Epithelial cell of proximal tubule (primary cell): ENCODE results near the gene KLHL25. TPM values are rescaled to one million over a fixed set of nuclear protein-coding genes. Genes with fewer than 3 reads are reported as not detected.
"Not testable (repeated sequence)": the region's sequence is repeated elsewhere in the genome, so short reads cannot be mapped to it uniquely, and the experiment has no call there.

Experiments used
- DNase-seq: peaks from one replicate; pipeline ENCODE4 v3.0.0-alpha.2; 2011; ENCODE audit warnings: low read depth
- H3K4me3 ChIP-seq: 2 replicates; pipeline ENCODE4 v1.5.1; 2011; ENCODE audit warnings: low read depth, mild to moderate bottlenecking, low read length
- total RNA-seq: library from RNA; depleted of rRNA; stranded (reverse); fragments of >200 nt; gene quantifications from 2 replicates; pipeline ENCODE4 v1.2.3, GENCODE V29; 2015
- TF ChIP-seq, protein P1 (sequence below): conservative IDR thresholded peaks from 2 replicates; pipeline ENCODE4 v1.5.1; 2012; ENCODE audit warnings: low read depth, mild to moderate bottlenecking, low read length

Gene KLHL25
- total RNA-seq, 1 donor from 2014 or later, result 8.1 TPM

DNA sequence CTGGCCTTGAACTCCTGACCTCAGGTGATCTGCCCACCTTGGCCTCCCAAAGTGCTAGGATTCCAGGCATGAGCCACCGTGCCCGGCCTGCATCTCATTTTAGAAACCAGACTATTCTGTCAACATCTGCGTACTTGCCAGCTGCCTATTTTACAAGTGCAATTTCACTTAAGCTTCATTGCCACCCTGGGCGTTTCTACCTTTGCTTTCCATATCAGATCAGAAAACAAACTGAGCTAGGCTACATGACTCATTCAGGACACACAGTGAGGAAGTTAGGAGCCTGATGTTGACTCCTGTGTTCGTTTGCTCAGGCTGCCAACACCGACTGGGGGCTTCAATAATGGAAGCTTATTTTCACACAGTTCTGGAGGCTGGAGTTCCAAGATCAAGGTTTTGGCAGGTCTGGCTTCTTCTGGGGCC is 42.3 kb upstream of the KLHL25 start:
- no peak overlapping the region for H3K4me3 ChIP-seq
- TF ChIP-seq, protein P1, sequence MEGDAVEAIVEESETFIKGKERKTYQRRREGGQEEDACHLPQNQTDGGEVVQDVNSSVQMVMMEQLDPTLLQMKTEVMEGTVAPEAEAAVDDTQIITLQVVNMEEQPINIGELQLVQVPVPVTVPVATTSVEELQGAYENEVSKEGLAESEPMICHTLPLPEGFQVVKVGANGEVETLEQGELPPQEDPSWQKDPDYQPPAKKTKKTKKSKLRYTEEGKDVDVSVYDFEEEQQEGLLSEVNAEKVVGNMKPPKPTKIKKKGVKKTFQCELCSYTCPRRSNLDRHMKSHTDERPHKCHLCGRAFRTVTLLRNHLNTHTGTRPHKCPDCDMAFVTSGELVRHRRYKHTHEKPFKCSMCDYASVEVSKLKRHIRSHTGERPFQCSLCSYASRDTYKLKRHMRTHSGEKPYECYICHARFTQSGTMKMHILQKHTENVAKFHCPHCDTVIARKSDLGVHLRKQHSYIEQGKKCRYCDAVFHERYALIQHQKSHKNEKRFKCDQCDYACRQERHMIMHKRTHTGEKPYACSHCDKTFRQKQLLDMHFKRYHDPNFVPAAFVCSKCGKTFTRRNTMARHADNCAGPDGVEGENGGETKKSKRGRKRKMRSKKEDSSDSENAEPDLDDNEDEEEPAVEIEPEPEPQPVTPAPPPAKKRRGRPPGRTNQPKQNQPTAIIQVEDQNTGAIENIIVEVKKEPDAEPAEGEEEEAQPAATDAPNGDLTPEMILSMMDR, result no peak
- DNase-seq, result no peak

GRCh38 chr15:85834651-85835050 is 39.9 kb upstream of the KLHL25 start:
- H3K4me3 ChIP-seq, result no peak overlapping the region
- DNase-seq, result no peak
- TF ChIP-seq, protein P1, result no peak

DNA sequence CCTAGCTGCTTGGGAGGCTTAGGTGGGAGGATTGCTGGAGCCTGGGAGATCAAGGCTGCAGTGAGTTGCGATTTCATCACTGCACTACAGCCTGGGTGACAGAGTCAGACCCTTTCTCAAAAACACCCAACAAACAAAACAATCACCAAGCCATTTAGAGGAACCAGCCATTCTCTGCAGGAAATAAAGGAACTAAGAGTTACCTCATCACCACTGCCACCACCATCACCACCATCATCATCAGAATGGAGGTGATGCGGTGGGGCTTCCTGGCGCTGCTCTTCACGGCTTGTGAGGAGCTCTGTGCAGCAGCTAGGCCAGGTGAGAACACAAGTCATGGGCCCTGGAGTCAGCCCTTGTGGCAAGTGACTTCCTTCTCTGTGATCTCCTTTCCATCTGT is 37.7 kb upstream of the KLHL25 start:
- no peak overlapping the region for H3K4me3 ChIP-seq
- TF ChIP-seq, protein P1, result no peak
- DNase-seq, result no peak

GRCh38 chr15:85831415-85832113 is 36.8 kb upstream of the KLHL25 start:
- TF ChIP-seq, protein P1, result peak; percentile 88
- no peak for DNase-seq

DNA sequence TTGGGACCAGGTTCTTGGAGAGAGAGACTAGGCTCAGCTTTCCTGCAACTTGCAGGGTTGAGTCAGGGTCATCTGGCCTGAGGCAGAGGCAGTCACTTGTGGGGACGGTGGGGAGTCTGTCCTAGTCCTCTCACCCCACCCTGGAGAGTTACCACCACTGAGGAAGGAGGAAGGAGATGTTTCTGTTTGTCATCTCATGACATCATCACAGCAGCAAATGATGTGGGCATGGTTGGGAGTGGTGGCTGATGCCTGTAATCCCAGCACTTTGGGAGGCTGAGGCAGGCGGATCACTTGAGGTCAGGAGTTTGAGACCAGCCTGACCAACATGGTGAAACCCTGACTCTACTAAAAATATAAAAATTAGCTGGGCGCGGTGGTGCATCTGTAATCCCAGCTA is 35.0 kb upstream of the KLHL25 start:
- not testable (repeated sequence) for H3K4me3 ChIP-seq, DNase-seq

More at GRCh38 chr15:85831415-85832113, 36.8 kb upstream of the KLHL25 start:
- H3K4me3 ChIP-seq, result no peak overlapping the region

DNA sequence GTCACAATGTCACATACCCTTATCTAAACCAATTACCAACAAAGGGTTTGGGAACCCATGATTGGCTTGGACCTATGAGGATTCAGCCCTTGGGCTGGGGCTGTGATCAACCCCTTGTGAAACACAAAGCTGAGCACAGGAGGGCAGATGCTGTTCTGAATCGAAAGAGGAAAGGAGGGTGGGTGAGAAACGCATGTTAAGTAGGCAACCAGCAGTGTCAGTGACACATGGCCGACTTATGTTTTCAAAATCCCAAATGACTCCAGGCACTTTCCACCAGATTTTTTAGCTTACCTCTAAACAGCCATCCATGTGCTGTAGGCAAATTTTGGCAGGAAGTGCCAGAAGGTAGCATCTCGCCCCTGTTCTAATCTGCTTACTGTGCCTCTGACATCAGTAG is 34.1 kb upstream of the KLHL25 start:
- no peak overlapping the region for H3K4me3 ChIP-seq
- TF ChIP-seq, protein P1, result no peak
- DNase-seq, result no peak

DNA sequence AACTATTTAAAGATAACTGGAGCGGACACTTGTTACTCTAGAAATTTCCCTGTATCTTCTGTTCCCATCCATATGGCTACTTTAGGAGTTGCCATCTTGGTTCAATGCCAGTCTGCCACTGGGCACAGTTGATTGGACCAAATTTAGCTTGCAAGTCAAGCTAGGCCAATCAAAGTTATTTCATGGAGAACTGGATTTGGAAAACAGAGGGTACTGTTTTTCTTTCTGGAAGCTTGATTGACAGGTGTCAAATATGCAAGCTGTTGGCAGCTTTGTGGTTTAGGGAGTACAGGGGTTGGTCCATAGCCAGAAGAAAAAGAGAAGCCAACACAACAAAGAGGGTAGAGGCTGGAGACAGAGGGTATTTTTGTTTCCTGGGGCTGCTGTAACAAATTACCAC is 33.4 kb upstream of the KLHL25 start:
- DNase-seq, result no peak
- no peak overlapping the region for H3K4me3 ChIP-seq
- TF ChIP-seq, protein P1, result no peak
